Panc1 (cell line): Measurements from ENCODE around the gene FAM156A. TPM values are rescaled to one million over a fixed set of nuclear protein-coding genes. Genes with fewer than 3 reads are reported as not detected.

Experiments used
- ATAC-seq: fragments of 200-7000 bp; cut with Tn5 transposase; 2 replicates; pipeline ENCODE4 v1.9.1; 2020; ENCODE audit warnings: mild to moderate bottlenecking, moderate library complexity
- BruUV-seq: library from RNA; stranded (reverse); fragments of 400-500 nt; replicated peaks from 2 replicates; lab custom pipeline; 2021; lab: Mats Ljungman, UMichigan
- CTCF ChIA-PET: fragments of 300-600 bp; sonication (Branson Sonifier 250); formaldehyde crosslinking; loops from one replicate; lab custom pipeline; 2022; ENCODE audit warnings: antibody characterized with exemption; lab: Charles Lee
- POLR2A ChIA-PET: fragments of 300-600 bp; sonication (Branson Sonifier 250); formaldehyde crosslinking; loops from one replicate; lab custom pipeline; 2022; ENCODE audit warnings: antibody characterized with exemption; lab: Charles Lee
- DNase-seq: peaks from one replicate; pipeline ENCODE4 v3.0.0-alpha.2; 2010; ENCODE audit warnings: low read depth, low spot score
- H3K27ac ChIP-seq: 2 replicates; pipeline ENCODE4 v1.5.1; 2011; ENCODE audit warnings: mild to moderate bottlenecking, low read length, inconsistent platforms
- H3K27me3 ChIP-seq: fragments of 200-500 bp; sonication (Bioruptor generic); 2 replicates; pipeline ENCODE4 v1.6.0; 2014; ENCODE audit warnings: low read length, inconsistent platforms; ENCODE audit not compliant: control insufficient read depth, insufficient read depth
- H3K36me3 ChIP-seq: fragments of 200-500 bp; sonication (Bioruptor generic); 2 replicates; pipeline ENCODE4 v1.5.1; 2014; ENCODE audit warnings: inconsistent platforms, mild to moderate bottlenecking, low read length, moderate library complexity; ENCODE audit not compliant: control insufficient read depth, insufficient read depth
- H3K4me1 ChIP-seq: 2 replicates; pipeline ENCODE4 v1.5.1; 2011; ENCODE audit warnings: inconsistent platforms, mild to moderate bottlenecking, low read length, moderate library complexity; ENCODE audit not compliant: control insufficient read depth, insufficient read depth
- H3K4me3 ChIP-seq, 2 experiments: 2 replicates each; pipeline ENCODE4 v1.5.1; 2011 to 2012; ENCODE audit warnings: low read depth in 2 of 2, low read length in 2 of 2, mild to moderate bottlenecking in 2 of 2, inconsistent platforms in 1 of 2, moderate library complexity in 1 of 2
- H3K9me3 ChIP-seq: fragments of 200-500 bp; sonication (Bioruptor generic); 2 replicates; pipeline ENCODE4 v1.5.1; 2014; ENCODE audit warnings: low read depth, mild to moderate bottlenecking, inconsistent platforms, low read length, moderate library complexity; ENCODE audit not compliant: control insufficient read depth, insufficient read depth
- CTCF ChIP-seq: fragments of 450-650 bp; IDR thresholded peaks from 2 replicates; pipeline ENCODE4 v1.5.1; 2017; ENCODE audit warnings: mild to moderate bottlenecking
- POLR2AphosphoS5 ChIP-seq: IDR thresholded peaks from 2 replicates; pipeline ENCODE4 v1.6.1; 2012; ENCODE audit warnings: mild to moderate bottlenecking, low read depth, low read length, moderate library complexity
- SIN3A ChIP-seq: IDR thresholded peaks from 2 replicates; pipeline ENCODE4 v1.6.1; 2012; ENCODE audit warnings: low read depth, mild to moderate bottlenecking, low read length, moderate library complexity, borderline replicate concordance; ENCODE audit not compliant: insufficient read depth
- TCF7L2 ChIP-seq: IDR thresholded peaks from 2 replicates; pipeline ENCODE4 v1.6.1; 2011; ENCODE audit warnings: mild to moderate bottlenecking, low read depth, low read length, inconsistent platforms
- in situ Hi-C: cut with HindIII; loops from 2 replicates; pipeline ENCODE4 v1.10.0; 2016; ENCODE audit warnings: low sequenced_read_pairs, low pct_unique_long_range_greater_than_20kb
- intact Hi-C: fragments of 100-400 bp; cut with micrococcal nuclease; formaldehyde crosslinking; loops from one replicate; pipeline ENCODE4 v1.10.0; 2022; ENCODE audit not compliant: unreplicated experiment
- total RNA-seq: library from RNA; stranded (reverse); gene quantifications from one replicate; pipeline ENCODE4 v1.2.1, GENCODE V29; 2021; ENCODE audit not compliant: unreplicated experiment
- TF ChIP-seq, protein P1 (sequence below), 2 experiments: IDR thresholded peaks; 2 replicates each; pipeline ENCODE4 v1.6.1; 2011 to 2012; ENCODE audit warnings: low read depth in 2 of 2, control low read depth in 1 of 2, low read length in 1 of 2, mild to moderate bottlenecking in 1 of 2, moderate library complexity in 1 of 2; ENCODE audit not compliant: insufficient read depth in 1 of 2

FAM156A gene
- total RNA-seq, 1 experiment from 2014 or later, result 25.4 TPM

DNA sequence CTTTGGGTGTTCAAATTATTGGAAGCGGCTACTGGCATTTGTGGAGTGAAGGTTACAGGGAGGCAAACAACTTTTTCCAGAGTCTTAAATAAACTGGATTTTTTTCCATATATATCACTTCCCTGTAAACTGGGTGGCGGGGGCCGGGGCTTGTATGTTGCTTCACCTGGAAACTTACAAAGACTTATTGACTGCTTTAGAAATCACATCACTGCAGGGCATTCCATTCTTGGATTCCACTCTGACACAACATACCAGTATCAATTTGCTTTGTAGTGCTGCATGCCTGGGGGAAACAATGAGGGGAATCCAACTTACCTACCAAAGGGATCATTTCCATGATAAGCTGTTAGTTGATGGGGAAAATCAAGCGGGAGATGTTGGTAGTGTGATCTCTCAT is 21.7 kb upstream of the FAM156A start:
- H3K27ac ChIP-seq, result no peak overlapping the region
- H3K4me1 ChIP-seq, result no peaks in the 10 kb centered on the region; the same call in 1 of the 2 replicates
- H3K27me3 ChIP-seq, result no peaks in the 10 kb centered on the region
- H3K4me3 ChIP-seq, result no peak overlapping the region
- ChIA-PET CTCF (no interaction called here), POLR2A (no interaction called here)
- intact Hi-C loops (no loop called here), in situ Hi-C loops (no loop called here)
- no peaks in the 10 kb centered on the region for H3K36me3 ChIP-seq
- ATAC-seq (no peak; the same call in 1 of the 2 replicates), DNase-seq (no peak)
- H3K9me3 ChIP-seq, result no peaks in the 10 kb centered on the region
- no TSS peak for BruUV-seq
- TF ChIP-seq TCF7L2 (no peak), SIN3A (no peak), POLR2AphosphoS5 (no peak), CTCF (no peak)
- TF ChIP-seq, protein P1, sequence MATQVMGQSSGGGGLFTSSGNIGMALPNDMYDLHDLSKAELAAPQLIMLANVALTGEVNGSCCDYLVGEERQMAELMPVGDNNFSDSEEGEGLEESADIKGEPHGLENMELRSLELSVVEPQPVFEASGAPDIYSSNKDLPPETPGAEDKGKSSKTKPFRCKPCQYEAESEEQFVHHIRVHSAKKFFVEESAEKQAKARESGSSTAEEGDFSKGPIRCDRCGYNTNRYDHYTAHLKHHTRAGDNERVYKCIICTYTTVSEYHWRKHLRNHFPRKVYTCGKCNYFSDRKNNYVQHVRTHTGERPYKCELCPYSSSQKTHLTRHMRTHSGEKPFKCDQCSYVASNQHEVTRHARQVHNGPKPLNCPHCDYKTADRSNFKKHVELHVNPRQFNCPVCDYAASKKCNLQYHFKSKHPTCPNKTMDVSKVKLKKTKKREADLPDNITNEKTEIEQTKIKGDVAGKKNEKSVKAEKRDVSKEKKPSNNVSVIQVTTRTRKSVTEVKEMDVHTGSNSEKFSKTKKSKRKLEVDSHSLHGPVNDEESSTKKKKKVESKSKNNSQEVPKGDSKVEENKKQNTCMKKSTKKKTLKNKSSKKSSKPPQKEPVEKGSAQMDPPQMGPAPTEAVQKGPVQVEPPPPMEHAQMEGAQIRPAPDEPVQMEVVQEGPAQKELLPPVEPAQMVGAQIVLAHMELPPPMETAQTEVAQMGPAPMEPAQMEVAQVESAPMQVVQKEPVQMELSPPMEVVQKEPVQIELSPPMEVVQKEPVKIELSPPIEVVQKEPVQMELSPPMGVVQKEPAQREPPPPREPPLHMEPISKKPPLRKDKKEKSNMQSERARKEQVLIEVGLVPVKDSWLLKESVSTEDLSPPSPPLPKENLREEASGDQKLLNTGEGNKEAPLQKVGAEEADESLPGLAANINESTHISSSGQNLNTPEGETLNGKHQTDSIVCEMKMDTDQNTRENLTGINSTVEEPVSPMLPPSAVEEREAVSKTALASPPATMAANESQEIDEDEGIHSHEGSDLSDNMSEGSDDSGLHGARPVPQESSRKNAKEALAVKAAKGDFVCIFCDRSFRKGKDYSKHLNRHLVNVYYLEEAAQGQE (IDR thresholded peaks at IDR 0.05; ENCODE audit: insufficient read depth in 1 of 2, low read depth in 2 of 2, low read length in 1 of 2), result no peak

DNA sequence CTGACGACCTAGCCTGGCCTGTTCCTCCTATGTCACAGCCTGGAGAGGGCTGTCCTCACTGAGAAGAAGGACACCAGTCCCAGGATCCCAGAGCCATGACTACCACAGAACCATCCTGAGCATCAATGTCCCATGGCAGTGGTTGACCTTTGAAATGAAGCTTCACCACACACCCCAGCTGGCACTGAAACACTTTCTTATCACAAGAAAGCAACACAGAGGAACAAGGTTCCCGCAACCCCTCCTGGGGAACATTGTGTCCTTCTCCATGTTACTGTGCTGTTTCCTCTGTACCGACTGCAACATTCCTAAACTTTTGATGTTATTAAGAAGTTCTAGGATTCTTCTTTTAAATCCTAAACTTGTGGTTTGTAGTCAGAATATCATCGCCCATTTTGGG is 21.2 kb upstream of the FAM156A start:
- no peak overlapping the region for H3K27ac ChIP-seq
- no peaks in the 10 kb centered on the region for H3K9me3 ChIP-seq
- no peaks in the 10 kb centered on the region for H3K36me3 ChIP-seq
- POLR2A ChIA-PET, result no interaction called here
- TF ChIP-seq TCF7L2, result no peak
- no peak for TF ChIP-seq SIN3A
- no peak for TF ChIP-seq CTCF
- TF ChIP-seq, protein P1 (IDR thresholded peaks at IDR 0.05; ENCODE audit: insufficient read depth in 1 of 2, low read depth in 2 of 2, low read length in 1 of 2), result no peak
- no peak for TF ChIP-seq POLR2AphosphoS5
- no peak overlapping the region for H3K4me3 ChIP-seq
- ATAC-seq, result no peak
- intact Hi-C loops (no loop called here), in situ Hi-C loops (no loop called here)
- no TSS peak for BruUV-seq
- CTCF ChIA-PET, result no interaction called here
- no peak for DNase-seq
- H3K27me3 ChIP-seq, result no peaks in the 10 kb centered on the region
- no peaks in the 10 kb centered on the region; the same call in 1 of the 2 replicates for H3K4me1 ChIP-seq
